Stimulated activated CD4-positive, alpha-beta T cell treated with anti-CD3 and anti-CD28 coated beads, TNF-alpha, amount 100 ng/mL, for 24 hours (primary cell): Measurements from ENCODE around the gene MEF2D.
A peak's percentile ranks its signal among the peaks of the same experiment; 100 is the strongest.

Experiments used
- DNase-seq, 3 experiments: peaks; one replicate each; pipeline ENCODE4 v3.0.0-alpha.2; 2020; ENCODE audit warnings: low read depth in 3 of 3

The MEF2D gene

GRCh38 chr1:156428746-156429288, 71.8 kb downstream of the MEF2D start:
- no peak for DNase-seq

DNA sequence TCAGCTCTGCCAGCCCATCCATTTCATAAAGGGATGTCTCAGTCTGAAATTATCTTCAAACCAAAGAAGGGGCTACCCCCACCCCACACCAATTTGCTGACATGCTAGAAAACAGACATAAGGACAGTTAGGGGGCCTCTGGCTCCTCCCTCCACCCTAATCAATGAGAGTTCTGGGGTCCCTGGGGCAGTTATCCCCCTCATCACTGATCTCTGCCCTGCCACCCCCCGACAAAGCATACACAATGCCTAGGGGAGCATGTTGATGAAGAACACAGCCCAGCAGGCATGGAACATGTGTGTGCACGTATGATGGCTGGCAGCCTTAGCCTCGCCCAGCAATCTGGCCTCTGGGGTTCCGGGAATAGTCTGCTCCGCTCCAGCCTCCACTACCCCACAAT, 72.6 kb downstream of the MEF2D start:
- no peak for DNase-seq

DNA sequence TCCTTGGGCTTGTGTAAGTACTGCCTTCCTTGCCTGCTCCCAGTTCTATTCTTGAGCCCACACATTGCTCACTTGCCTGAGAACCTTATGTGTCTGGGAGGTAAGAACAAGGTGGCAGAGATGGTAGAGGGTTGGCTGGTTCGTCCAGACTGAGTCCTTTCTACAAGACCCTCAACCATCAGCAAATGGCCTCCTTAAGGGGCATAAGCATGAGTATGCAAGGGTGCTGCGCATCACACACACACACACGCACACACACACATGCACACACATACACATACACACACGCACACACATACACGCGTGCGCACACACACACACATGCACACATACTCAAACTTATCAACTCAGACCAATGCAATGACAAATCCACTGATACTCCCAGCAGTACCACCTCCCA, 74.6 kb downstream of the MEF2D start:
- no peak for DNase-seq

DNA sequence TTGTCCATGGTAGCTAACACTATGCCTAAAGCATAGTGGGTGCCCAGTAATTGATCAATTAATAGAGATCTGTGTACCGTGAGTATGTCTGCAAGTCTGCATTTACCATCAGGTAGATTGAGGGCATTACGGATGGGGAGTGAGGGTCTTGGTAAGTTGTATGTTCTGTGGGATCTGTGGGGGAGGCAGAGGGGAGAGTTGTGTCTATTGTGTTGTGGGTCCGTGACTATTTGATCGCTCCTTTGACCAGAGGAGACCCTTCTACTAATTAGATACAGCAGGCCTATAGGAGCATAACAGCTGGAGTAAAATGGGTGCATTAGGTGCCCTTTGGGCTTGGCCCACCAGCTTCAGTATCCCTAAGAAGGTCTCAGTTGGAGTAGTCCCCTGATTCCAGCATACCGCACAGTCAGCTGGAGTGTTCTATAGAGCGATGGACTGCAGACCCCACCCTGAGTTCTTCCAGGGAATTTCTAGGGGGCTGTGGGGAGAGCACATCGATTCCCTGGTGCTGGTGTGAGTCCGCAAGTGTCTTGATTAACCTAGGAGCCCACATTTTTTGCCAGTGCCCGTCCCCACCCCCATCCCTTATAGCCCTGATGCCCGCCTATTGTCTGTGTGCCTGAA, 75.7 kb downstream of the MEF2D start:
- no peak for DNase-seq

DNA sequence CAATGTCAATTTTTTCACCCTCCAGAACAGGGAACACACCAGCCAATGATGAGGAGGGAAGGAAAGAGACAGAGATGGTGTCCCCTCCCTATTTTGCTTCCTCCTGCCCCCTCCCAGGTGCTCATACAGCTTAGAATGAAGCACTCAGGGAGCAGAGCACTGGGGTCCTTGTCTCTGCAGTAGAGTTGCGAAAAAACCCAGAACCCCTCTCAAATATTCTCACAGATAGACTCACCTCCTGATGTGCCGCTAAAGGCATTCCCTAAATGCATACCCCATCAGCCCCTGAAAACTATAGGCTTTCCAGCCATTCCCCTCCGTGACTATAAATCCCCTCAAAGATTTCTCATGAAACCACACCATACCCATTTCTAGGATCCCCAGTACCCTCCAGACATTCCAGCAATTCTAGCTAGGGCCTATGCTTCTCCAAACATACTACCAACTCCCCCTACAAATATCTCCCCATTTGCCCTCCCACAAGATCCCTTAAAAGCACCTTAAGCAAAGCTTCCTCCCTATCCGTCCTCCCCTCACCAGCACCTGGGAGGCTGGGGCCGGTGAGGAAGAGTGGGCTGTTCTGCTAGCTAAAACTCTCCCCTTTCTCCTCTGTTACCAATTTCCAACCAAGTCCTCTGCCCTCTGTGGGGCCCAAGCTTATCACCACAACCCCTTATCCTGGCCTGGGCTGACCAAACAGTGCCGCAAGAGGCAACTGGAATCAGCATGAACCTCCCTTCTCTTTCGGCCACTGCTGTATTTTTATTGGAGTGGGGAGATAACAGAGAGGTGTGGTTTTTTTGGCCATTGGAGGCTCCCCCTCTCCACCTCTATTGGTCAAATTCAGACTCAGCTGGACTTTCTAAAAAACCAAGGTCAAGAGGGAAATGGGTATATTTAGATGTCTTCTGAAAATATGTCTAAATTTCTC, 76.9 kb downstream of the MEF2D start:
- DNase-seq = no peak

DNA sequence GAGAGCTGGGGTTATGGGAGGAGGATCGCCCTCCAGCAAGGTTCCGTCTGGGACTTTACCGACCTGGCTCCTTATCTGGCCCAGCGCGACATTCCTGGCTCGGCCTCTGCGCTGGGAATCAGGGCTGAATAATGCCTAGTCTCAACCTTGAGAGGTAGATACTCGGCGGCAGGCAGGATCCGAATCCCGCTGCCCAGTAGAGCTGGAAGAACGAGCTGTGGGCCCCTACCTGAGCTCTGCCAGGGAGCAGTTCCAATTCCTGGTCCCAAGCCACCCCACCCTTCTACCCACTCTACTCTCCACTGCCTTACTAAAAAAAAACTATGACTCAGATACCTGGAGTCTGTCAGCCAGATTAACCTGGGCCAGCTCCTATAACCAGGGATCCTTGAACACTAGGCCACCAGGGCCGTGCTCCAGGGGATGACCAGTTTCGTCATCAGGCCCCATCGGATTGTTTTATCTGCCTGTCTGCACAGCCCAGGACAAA, 77.9 kb downstream of the MEF2D start:
- DNase-seq = no peak

DNA sequence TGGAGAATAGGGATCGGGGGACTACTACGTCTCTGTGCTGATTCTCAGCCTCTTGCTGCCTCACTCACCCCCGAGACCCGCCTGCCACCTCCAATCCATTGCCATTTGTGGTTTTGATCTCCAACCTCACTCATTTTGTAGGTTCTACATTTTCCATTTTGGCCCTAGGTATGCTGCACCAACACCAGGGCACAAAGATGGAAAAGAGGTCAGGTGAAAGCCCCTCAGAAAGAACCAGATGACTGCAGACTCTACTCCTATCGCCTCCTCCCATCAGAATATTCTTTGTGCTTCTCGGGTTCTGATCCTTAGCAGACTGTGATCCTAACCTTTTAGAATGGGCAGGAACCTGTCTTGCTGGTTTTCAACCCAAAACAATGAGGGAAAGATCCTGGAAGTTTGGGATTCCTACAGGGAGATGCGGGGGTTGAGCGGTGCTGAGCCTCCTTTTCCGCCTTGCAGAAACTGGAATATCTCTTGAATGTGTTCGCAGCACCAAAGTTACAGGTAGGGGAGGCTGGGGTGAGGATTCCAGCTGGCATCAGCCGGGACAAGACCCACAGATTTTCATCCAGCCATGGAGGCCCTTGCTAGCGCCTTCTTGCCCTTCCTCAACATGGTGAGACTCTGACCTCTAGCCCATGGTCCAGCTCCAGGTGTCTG, 78.5 kb downstream of the MEF2D start:
- DNase-seq = no peak

GRCh38 chr1:156421062-156421938, 79.3 kb downstream of the MEF2D start:
- peak; percentile 40 to 72 (median 45) for DNase-seq

- DNase-seq = peak in 1 of 3 experiments; percentile 28
These were observed 80.1 kb downstream of the MEF2D start for GRCh38 chr1:156420205-156421061.

- DNase-seq = no peak
These were observed 80.7 kb downstream of the MEF2D start for GRCh38 chr1:156419854-156420204.

DNA sequence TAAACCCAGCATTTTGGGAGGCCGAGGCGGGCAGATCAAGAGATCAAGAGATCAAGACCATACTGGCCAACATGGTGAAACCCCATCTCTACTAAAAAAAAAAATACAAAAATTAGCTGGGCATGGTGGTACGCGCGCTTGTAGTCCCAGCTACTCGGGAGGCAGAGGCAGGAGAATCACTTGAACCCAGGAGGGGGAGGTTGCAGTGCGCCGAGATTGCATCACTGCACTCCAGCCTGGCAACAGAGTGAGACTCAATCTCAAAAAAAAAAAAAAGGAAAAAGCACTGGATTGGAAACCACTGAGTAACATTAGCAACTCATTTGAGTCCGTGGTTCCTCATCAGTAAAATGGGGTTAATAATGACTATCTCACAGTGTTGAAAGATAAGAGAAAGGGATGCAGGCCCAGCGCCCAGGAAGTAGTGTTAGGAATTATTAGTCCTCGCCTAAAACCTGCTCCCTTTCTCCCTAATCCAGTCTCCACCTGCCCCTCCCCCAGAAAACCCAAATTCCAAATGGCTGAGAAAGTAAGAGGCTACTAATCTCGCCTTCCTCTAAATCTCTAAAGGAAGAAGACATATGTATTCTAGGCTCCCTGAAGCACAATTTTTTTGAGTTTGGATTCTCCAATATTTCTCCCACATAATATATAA, 82.0 kb downstream of the MEF2D start:
- no peak for DNase-seq

GRCh38 chr1:156417401-156418020, 83.1 kb downstream of the MEF2D start:
- DNase-seq = no peak

- no peak for DNase-seq
These were observed 83.6 kb downstream of the MEF2D start for GRCh38 chr1:156416993-156417392.

DNA sequence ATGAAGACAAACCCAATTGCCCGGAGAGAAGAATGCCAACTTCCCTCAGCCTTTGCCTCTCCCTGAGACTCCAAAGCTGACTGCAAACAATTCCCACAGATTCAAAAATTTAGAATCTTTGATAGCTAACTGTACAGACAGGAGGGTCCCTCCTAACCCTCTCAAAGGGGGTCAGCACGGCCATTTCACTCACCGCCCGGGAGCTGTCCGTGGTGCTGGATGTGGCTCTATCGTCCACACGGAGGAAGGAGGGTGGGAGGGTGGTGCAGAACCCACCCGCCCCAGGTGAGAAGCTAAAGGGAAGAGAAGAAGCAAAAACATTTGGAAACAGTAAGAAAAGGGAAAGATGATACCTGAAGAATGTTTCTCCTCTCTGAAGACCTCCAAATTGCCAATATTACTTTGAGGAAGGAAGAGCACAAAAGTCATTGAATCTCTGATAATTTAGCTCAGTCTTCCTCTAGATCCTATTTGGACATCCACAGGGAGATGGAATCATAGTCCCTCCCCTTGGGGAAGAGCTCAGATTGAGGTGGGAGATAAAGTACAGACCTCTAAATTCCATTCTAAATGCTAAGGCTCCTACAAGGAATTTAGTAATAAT, 86.0 kb downstream of the MEF2D start:
- no peak for DNase-seq
